ENCODE data around the gene PIP4K2C. TPM values are rescaled to one million over a fixed set of nuclear protein-coding genes. Genes with fewer than 3 reads are reported as not detected.
"Not testable (repeated sequence)": the region's sequence is repeated elsewhere in the genome, so short reads cannot be mapped to it uniquely, and the experiment has no call there.

The PIP4K2C gene
- total RNA-seq, 1 experiment from 2014 or later = 48.7 TPM

GRCh38 chr12:57564178-57564740, 26.7 kb upstream of the PIP4K2C start:
- Histone ChIP-seq H3K27me3 (ENCODE audit: insufficient read depth, low read depth) (peaks cover 43% of the 10 kb centered on the region), H3K9me2 (ENCODE audit: insufficient read depth) (no peaks in the 10 kb centered on the region), H3K27ac (no peak overlapping the region), H3F3A (ENCODE audit: insufficient read depth, low read depth) (no peaks in the 10 kb centered on the region), H3K4me2 (no peak overlapping the region), H3K9me3 (ENCODE audit: insufficient read depth, low read depth) (no peaks in the 10 kb centered on the region), H3K36me3 (ENCODE audit: low read depth) (no peaks in the 10 kb centered on the region), H3K4me3 (no peak overlapping the region), H4K20me1 (ENCODE audit: insufficient read depth) (no peaks in the 10 kb centered on the region), H2AFZ (no peak overlapping the region), H3K4me1 (replicated peaks; ENCODE audit: insufficient read depth) (peaks cover 5% of the 10 kb centered on the region; the same call in 1 of the 2 replicates), H3K79me2 (ENCODE audit: low read depth) (no peaks in the 10 kb centered on the region)
- intact Hi-C loops (cut with micrococcal nuclease; ENCODE audit: unreplicated experiment) = no loop called here
- TF ChIP-seq CTCF (conservative IDR thresholded peaks at IDR 0.05) (no peak), EZH2 (IDR thresholded peaks at IDR 0.05; ENCODE audit: low read depth) (no peak)
- BruUV-seq (replicated peaks) = no TSS peak
- POLR2A ChIA-PET (ENCODE audit: unreplicated experiment) = no interaction called here
- CTCF ChIA-PET = no interaction called here
- no peak for DNase-seq

DNA sequence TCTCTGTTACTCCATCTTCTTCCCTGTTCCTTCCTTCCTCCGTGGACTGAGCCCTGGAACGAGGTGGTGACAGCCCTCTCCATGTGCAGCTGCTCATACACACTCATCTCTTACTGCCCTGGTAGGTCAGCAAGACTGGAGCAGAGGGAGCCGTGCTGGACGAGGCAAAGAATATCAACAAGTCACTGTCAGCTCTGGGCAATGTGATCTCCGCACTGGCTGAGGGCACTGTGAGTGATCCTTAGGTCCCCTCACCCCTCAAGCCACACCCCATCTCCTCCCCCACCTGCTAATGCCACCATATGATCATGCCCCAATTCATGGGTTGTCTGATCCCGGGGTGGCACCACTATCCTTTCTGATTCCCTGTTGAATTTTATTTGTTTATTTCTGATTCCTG, 22.2 kb upstream of the PIP4K2C start:
- Histone ChIP-seq H3K9me2 (ENCODE audit: insufficient read depth) (no peaks in the 10 kb centered on the region), H2AFZ (no peak overlapping the region), H3K36me3 (ENCODE audit: low read depth) (no peaks in the 10 kb centered on the region), H3K79me2 (ENCODE audit: low read depth) (no peaks in the 10 kb centered on the region), H3K4me3 (no peak overlapping the region), H3K4me1 (replicated peaks; ENCODE audit: insufficient read depth) (no peaks in the 10 kb centered on the region), H3K27ac (no peak overlapping the region), H4K20me1 (ENCODE audit: insufficient read depth) (no peaks in the 10 kb centered on the region), H3K9me3 (ENCODE audit: insufficient read depth, low read depth) (no peaks in the 10 kb centered on the region), H3K4me2 (no peak overlapping the region), H3K27me3 (ENCODE audit: insufficient read depth, low read depth) (peaks cover 35% of the 10 kb centered on the region), H3F3A (ENCODE audit: insufficient read depth, low read depth) (no peaks in the 10 kb centered on the region)
- intact Hi-C loops (cut with micrococcal nuclease; ENCODE audit: unreplicated experiment) = no loop called here
- no peak for DNase-seq
- no TSS peak for BruUV-seq (replicated peaks)
- ChIA-PET CTCF (no interaction called here), POLR2A (ENCODE audit: unreplicated experiment) (no interaction called here)
- TF ChIP-seq CTCF (conservative IDR thresholded peaks at IDR 0.05) (no peak), EZH2 (IDR thresholded peaks at IDR 0.05; ENCODE audit: low read depth) (no peak)

GRCh38 chr12:57569858-57570257, 21.1 kb upstream of the PIP4K2C start:
- Histone ChIP-seq H3K4me2 (no peak overlapping the region), H3K79me2 (ENCODE audit: low read depth) (no peaks in the 10 kb centered on the region), H3K9me3 (ENCODE audit: insufficient read depth, low read depth) (no peaks in the 10 kb centered on the region), H3F3A (ENCODE audit: insufficient read depth, low read depth) (no peaks in the 10 kb centered on the region), H4K20me1 (ENCODE audit: insufficient read depth) (no peaks in the 10 kb centered on the region), H3K4me1 (replicated peaks; ENCODE audit: insufficient read depth) (no peaks in the 10 kb centered on the region), H3K27me3 (ENCODE audit: insufficient read depth, low read depth) (peaks cover 25% of the 10 kb centered on the region), H2AFZ (no peak overlapping the region), H3K9me2 (ENCODE audit: insufficient read depth) (no peaks in the 10 kb centered on the region), H3K27ac (no peak overlapping the region), H3K4me3 (no peak overlapping the region), H3K36me3 (ENCODE audit: low read depth) (no peaks in the 10 kb centered on the region)
- CTCF ChIA-PET = no interaction called here
- no TSS peak for BruUV-seq (replicated peaks)
- intact Hi-C loops (cut with micrococcal nuclease; ENCODE audit: unreplicated experiment) = no loop called here
- no peak for DNase-seq
- TF ChIP-seq EZH2 (IDR thresholded peaks at IDR 0.05; ENCODE audit: low read depth) (no peak), CTCF (conservative IDR thresholded peaks at IDR 0.05) (no peak)
- POLR2A ChIA-PET (ENCODE audit: unreplicated experiment) = no interaction called here

DNA sequence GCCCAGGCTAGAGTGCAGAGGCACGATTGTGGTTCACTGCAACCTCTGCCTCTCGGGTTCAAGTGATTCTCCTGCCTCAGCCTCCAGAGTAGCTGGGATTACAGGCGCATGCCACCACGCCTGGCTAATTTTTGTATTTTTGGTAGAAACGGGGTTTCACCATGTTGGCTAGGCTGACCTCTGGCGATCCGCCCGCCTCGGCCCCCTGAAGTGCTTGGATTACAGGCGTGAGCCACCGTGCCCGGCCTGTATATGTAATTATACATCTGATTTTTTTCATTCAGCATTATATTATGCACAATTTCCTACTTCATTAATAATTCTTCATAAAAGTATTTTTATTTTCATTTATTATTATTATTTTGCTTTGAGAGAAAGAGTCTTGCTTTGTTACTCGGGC, 20.6 kb upstream of the PIP4K2C start:
- BruUV-seq (replicated peaks); H3F3A ChIP-seq (ENCODE audit: insufficient read depth, low read depth); H3K79me2 ChIP-seq (ENCODE audit: low read depth); CTCF ChIA-PET; DNase-seq; H3K36me3 ChIP-seq (ENCODE audit: low read depth); H4K20me1 ChIP-seq (ENCODE audit: insufficient read depth); H3K4me3 ChIP-seq; H3K9me3 ChIP-seq (ENCODE audit: insufficient read depth, low read depth); intact Hi-C loops (cut with micrococcal nuclease; ENCODE audit: unreplicated experiment); H2AFZ ChIP-seq; H3K27ac ChIP-seq; POLR2A ChIA-PET (ENCODE audit: unreplicated experiment); H3K4me2 ChIP-seq; H3K9me2 ChIP-seq (ENCODE audit: insufficient read depth); H3K4me1 ChIP-seq (replicated peaks; ENCODE audit: insufficient read depth): not testable (repeated sequence)
- H3K27me3 ChIP-seq (ENCODE audit: insufficient read depth, low read depth) = peaks cover 20% of the 10 kb centered on the region

All from PC-9 (cell line).